GM19351 (cell line): ENCODE results near the gene MMP7.
"Not testable (repeated sequence)": the region's sequence is repeated elsewhere in the genome, so short reads cannot be mapped to it uniquely, and the experiment has no call there.

Experiments used
- ATAC-seq: cut with Tn5 transposase; IDR thresholded peaks from one replicate; pipeline ENCODE4 v1.9.1; 2021; ENCODE audit warnings: mild to moderate bottlenecking, moderate library complexity; ENCODE audit not compliant: unreplicated experiment

The MMP7 gene

GRCh38 chr11:102544594-102544993 lies 14.0 kb upstream of the MMP7 start:
- no peak for ATAC-seq

GRCh38 chr11:102539567-102539966 lies 9.0 kb upstream of the MMP7 start:
- no peak for ATAC-seq

GRCh38 chr11:102538932-102539331 lies 8.4 kb upstream of the MMP7 start:
- no peak for ATAC-seq

GRCh38 chr11:102534261-102534872 lies 3.8 kb upstream of the MMP7 start:
- peak; percentile 63 for ATAC-seq

- ATAC-seq: no peak
These were observed 1.9 kb downstream of the MMP7 start for GRCh38 chr11:102528618-102529017.

- ATAC-seq: no peak
These were observed 2.9 kb downstream of the MMP7 start for GRCh38 chr11:102527684-102528083.

GRCh38 chr11:102527041-102527440 lies 3.5 kb downstream of the MMP7 start:
- ATAC-seq: no peak

- ATAC-seq: no peak
These were observed 6.7 kb downstream of the MMP7 start for GRCh38 chr11:102523887-102524286.

- no peak for ATAC-seq
These were observed 7.4 kb downstream of the MMP7 start for GRCh38 chr11:102523189-102523570.

GRCh38 chr11:102522312-102523188 lies 8.0 kb downstream of the MMP7 start:
- peak; percentile 84 for ATAC-seq

- ATAC-seq: peak; percentile 30
These were observed 9.4 kb downstream of the MMP7 start for GRCh38 chr11:102521121-102521520.

GRCh38 chr11:102520514-102520913 lies 10.0 kb downstream of the MMP7 start:
- ATAC-seq: no peak

GRCh38 chr11:102518296-102519094 lies 12.1 kb downstream of the MMP7 start:
- ATAC-seq: no peak

GRCh38 chr11:102517670-102518069 lies 12.9 kb downstream of the MMP7 start:
- ATAC-seq: no peak

GRCh38 chr11:102516179-102516578 lies 14.4 kb downstream of the MMP7 start:
- ATAC-seq: no peak

GRCh38 chr11:102513869-102514268 lies 16.7 kb downstream of the MMP7 start:
- ATAC-seq: no peak

GRCh38 chr11:102510439-102511135 lies 20.0 kb downstream of the MMP7 start:
- ATAC-seq: no peak

GRCh38 chr11:102502831-102503230 lies 27.7 kb downstream of the MMP7 start:
- ATAC-seq: not testable (repeated sequence)

GRCh38 chr11:102500829-102501228 lies 29.7 kb downstream of the MMP7 start:
- ATAC-seq: no peak

GRCh38 chr11:102499931-102500330 lies 30.6 kb downstream of the MMP7 start:
- ATAC-seq: no peak

- ATAC-seq: no peak
These were observed 31.4 kb downstream of the MMP7 start for GRCh38 chr11:102499151-102499550.
